ENCODE data around the gene FAM181A.

The FAM181A gene

DNA sequence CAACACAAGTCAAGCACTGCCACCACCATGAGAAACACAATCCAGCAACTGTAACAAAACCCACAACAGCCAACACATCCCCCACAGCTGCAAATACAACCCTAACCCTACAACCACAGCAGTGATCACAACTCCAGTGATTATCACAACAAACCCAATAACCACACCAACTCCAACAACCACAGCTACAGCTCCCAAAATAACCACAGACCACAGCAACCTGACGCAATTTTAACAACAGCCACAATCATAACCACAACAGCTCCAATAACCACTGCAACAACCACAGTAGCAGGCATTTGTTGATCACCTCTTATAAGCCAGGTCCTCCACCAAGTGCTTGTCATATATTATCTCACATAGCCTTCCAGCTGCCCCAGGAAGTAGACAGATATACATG lies 42.2 kb upstream of the FAM181A start:
- Histone ChIP-seq H3K36me3 (no peaks in the 10 kb centered on the region), H3K9me3 (no peaks in the 10 kb centered on the region), H3K27me3 (peaks cover 8% of the 10 kb centered on the region), H3K4me3 (ENCODE audit: low read depth in 1 of 2, low read length in 1 of 2) (no peak overlapping the region), H3K4me1 (ENCODE audit: control insufficient read depth in 1 of 2, insufficient read depth in 1 of 2, low read depth in 1 of 2, low read length in 1 of 2) (no peaks in the 10 kb centered on the region), H3K27ac (no peak overlapping the region)
- TF ChIP-seq, protein P1, sequence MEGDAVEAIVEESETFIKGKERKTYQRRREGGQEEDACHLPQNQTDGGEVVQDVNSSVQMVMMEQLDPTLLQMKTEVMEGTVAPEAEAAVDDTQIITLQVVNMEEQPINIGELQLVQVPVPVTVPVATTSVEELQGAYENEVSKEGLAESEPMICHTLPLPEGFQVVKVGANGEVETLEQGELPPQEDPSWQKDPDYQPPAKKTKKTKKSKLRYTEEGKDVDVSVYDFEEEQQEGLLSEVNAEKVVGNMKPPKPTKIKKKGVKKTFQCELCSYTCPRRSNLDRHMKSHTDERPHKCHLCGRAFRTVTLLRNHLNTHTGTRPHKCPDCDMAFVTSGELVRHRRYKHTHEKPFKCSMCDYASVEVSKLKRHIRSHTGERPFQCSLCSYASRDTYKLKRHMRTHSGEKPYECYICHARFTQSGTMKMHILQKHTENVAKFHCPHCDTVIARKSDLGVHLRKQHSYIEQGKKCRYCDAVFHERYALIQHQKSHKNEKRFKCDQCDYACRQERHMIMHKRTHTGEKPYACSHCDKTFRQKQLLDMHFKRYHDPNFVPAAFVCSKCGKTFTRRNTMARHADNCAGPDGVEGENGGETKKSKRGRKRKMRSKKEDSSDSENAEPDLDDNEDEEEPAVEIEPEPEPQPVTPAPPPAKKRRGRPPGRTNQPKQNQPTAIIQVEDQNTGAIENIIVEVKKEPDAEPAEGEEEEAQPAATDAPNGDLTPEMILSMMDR (IDR thresholded peaks at IDR 0.05) = no peak

DNA sequence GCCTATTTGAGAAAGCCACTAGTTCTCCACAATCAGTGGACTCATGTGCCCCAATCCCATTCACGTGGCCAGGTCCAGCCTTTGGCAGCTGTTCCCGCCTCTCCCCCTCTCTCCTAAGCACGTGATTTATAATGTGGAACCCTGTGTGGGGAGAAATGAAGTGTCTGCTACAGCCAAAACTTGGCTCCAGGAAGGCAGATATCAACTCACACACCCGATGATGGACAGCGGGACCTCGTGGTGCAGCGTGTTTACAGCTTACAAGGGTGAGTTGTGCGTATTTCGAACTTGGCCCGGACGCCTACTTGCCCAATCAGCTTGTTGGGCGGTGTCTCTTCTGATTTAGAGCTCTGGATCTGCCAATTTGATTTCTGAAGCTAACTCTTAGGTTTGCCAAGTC lies 38.1 kb upstream of the FAM181A start:
- Histone ChIP-seq H3K4me3 (ENCODE audit: low read depth in 1 of 2, low read length in 1 of 2) (no peak overlapping the region), H3K36me3 (no peaks in the 10 kb centered on the region), H3K9me3 (no peaks in the 10 kb centered on the region), H3K27me3 (peaks cover 19% of the 10 kb centered on the region), H3K27ac (no peak overlapping the region), H3K4me1 (ENCODE audit: control insufficient read depth in 1 of 2, insufficient read depth in 1 of 2, low read depth in 1 of 2, low read length in 1 of 2) (no peaks in the 10 kb centered on the region)
- TF ChIP-seq, protein P1 (IDR thresholded peaks at IDR 0.05) = no peak

DNA sequence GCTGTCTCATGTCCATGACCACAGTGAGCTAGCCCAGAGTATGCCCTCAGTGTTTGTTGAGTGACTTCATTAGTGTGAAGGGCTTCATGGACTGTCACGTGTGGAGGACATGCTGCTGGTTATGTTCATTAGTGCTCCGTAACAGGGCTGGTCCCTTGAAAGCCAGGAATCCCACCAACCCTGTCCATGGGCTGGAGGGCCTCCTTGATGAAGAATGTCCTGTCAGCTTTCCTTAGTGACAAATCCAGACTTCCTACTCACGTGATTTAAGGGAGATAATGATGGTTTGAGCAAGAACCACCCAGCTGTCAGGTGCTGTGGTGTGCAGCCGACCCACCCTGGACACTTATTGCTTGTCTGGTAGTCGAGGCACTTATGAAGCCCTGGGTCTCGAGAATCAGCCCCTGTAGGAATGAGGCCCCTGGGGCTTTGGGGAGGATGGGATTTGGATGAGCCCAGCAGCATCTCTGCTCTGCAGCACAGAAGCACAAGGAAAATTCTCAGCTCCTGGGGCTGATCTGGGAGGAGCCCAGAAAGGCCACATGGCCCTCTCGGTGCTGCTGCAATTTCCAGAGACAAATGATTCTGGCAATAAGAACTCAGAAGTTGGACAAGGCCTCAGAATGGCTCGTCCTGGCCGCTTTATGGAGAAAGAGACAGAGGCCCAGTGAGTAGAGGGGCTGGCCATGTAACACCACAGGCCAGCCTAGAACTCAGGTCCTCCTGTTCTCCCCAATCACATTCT lies 37.2 kb upstream of the FAM181A start:
- no peak overlapping the region for H3K4me3 ChIP-seq (ENCODE audit: low read depth in 1 of 2, low read length in 1 of 2)
- TF ChIP-seq, protein P1 (IDR thresholded peaks at IDR 0.05) = no peak
- H3K27ac ChIP-seq = no peak overlapping the region
- peaks cover 16% of the 10 kb centered on the region for H3K27me3 ChIP-seq
- no peaks in the 10 kb centered on the region for H3K4me1 ChIP-seq (ENCODE audit: control insufficient read depth in 1 of 2, insufficient read depth in 1 of 2, low read depth in 1 of 2, low read length in 1 of 2)
- no peaks in the 10 kb centered on the region for H3K36me3 ChIP-seq
- no peaks in the 10 kb centered on the region for H3K9me3 ChIP-seq

DNA sequence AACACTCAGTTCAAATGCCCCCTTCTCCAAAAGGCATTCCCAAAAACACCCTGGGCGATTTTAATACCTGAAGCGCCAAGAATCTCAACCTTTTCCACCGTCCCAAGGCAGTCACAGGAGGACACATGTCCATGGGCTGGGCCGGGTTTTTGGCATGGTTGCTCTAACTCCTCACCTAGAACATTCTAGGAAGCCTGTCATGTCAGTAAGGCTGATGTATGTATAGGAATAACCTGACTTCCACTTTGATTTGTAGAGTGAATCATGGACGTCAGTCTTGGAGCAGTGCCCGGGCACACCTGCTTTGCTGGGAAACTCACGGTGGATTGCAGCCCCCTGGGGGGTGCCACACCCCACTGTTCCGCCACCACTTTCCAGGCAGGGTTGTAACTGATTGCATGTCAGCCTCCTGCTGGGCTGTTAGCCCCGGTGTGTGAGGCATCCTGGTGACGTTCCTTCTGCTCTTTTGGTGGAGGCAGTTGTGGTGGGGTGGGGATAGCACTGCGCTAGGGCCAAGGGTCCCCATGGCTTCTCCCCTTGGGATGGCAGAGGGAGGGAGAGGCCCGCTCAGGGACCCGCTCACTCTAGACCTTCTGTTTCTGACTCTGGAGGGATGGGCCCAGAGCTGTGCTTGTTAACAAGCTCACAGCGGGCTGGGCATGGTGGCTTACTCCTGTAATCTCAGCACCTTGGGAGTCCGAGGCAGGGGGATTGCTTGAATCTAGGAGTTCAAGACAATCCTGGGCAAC lies 35.2 kb upstream of the FAM181A start:
- Histone ChIP-seq H3K4me3 (ENCODE audit: low read depth in 1 of 2, low read length in 1 of 2) (no peak overlapping the region), H3K27me3 (peaks cover 16% of the 10 kb centered on the region), H3K27ac (no peak overlapping the region), H3K4me1 (ENCODE audit: control insufficient read depth in 1 of 2, insufficient read depth in 1 of 2, low read depth in 1 of 2, low read length in 1 of 2) (no peaks in the 10 kb centered on the region), H3K36me3 (no peaks in the 10 kb centered on the region), H3K9me3 (no peaks in the 10 kb centered on the region)
- TF ChIP-seq, protein P1 (IDR thresholded peaks at IDR 0.05) = no peak

DNA sequence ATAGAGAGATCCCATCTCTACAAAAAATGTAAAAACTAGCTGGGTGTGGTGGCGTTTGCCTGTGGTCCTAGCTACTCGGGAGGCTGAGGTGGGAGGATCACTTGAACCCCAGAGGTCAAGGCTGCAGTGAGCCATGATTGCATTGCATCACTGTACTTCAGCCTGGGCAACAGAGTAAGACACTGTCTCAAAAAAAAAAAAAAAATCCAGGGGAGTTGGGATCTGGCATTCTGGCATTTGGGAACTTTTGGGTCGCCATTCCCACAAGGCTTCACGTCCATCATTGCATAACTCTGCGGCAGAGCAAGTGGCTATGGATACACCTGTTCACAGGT lies 34.7 kb upstream of the FAM181A start:
- Histone ChIP-seq H3K27me3 (peaks cover 16% of the 10 kb centered on the region), H3K9me3 (no peaks in the 10 kb centered on the region), H3K4me1 (ENCODE audit: control insufficient read depth in 1 of 2, insufficient read depth in 1 of 2, low read depth in 1 of 2, low read length in 1 of 2) (no peaks in the 10 kb centered on the region), H3K4me3 (ENCODE audit: low read depth in 1 of 2, low read length in 1 of 2) (no peak overlapping the region), H3K36me3 (no peaks in the 10 kb centered on the region), H3K27ac (no peak overlapping the region)
- TF ChIP-seq, protein P1 (IDR thresholded peaks at IDR 0.05) = no peak

Data from neutrophil (primary cell).